ENCODE data around the gene KRT39.
"Not testable (repeated sequence)": the region's sequence is repeated elsewhere in the genome, so short reads cannot be mapped to it uniquely, and the experiment has no call there.

The KRT39 gene

DNA sequence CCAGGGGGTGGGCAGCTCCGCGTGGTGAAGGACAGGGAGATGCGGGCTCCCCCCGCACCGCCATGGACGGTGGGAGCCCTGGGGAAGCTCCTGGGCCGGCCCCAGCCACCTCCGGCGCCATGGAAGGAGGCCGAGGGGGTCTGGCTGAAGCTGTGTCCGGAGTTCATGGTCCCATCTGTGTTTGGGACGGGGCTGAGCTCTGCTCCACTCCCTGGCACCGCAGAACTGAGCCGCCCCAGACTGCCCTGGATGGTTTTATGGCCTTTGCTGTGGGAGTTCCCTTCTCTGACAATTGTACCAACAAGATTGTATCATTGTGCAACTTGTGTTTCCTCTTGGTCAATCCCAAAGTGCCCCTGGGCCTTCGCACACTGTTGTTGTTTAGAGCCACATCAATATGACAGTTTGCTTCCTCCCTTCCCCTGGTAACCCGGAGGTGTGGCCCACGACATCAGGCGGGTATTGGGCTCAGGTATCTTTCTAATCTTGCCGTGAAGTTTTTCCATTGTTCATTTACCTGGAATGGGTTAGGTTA is 30.2 kb downstream of the KRT39 start:
- DNase-seq (ENCODE audit: insufficient read length, low spot score), result no peak
- TF ChIP-seq, protein P1, sequence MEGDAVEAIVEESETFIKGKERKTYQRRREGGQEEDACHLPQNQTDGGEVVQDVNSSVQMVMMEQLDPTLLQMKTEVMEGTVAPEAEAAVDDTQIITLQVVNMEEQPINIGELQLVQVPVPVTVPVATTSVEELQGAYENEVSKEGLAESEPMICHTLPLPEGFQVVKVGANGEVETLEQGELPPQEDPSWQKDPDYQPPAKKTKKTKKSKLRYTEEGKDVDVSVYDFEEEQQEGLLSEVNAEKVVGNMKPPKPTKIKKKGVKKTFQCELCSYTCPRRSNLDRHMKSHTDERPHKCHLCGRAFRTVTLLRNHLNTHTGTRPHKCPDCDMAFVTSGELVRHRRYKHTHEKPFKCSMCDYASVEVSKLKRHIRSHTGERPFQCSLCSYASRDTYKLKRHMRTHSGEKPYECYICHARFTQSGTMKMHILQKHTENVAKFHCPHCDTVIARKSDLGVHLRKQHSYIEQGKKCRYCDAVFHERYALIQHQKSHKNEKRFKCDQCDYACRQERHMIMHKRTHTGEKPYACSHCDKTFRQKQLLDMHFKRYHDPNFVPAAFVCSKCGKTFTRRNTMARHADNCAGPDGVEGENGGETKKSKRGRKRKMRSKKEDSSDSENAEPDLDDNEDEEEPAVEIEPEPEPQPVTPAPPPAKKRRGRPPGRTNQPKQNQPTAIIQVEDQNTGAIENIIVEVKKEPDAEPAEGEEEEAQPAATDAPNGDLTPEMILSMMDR (IDR thresholded peaks at IDR 0.05; ENCODE audit: insufficient read depth, missing control alignments), result no peak
- FAIRE-seq, result no peak

GRCh38 chr17:40935624-40936023 is 31.1 kb downstream of the KRT39 start:
- DNase-seq (ENCODE audit: insufficient read length, low spot score) (no peak), FAIRE-seq (no peak)
- TF ChIP-seq, protein P1 (IDR thresholded peaks at IDR 0.05; ENCODE audit: insufficient read depth, missing control alignments), result no peak

DNA sequence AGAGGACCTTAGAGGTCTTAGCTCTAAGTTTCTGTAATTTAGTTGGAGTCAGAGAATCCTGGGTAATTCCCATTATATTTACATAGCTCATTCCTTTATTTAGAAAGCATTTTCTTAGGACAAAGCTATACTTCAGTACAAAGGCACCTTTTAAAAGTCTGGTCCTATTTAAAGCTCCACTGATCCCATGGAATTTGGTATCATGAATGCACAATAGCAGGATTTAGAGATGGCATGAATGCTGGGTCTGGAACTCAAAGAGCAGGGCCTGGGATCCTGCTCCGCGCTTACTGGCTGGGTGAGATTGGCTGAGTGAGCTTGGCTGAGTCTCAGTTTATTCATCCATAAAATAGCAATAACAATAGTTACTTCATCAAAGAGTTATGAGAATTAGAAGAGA is 34.1 kb downstream of the KRT39 start:
- DNase-seq (ENCODE audit: insufficient read length, low spot score), result no peak
- no peak for FAIRE-seq

DNA sequence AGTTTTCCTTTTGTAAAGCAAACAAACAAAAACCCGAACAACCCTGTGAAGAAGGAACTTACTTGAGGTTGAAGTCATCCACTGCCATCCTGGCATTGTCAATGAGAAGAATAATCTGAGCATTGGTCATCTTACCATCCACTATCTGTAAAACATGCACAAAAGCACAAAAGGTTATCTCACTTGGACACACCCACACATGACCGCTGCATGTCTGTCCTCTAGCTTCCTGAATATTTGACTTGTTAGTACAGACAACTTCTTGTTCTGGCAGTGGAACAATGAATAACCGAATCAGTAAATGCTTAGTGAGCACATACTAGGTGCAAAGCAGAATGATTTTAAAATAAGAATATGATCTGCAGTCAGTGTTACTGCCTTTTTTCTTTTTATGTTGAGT is 35.4 kb downstream of the KRT39 start:
- TF ChIP-seq, protein P1 (IDR thresholded peaks at IDR 0.05; ENCODE audit: insufficient read depth, missing control alignments), result no peak
- FAIRE-seq, result no peak
- DNase-seq (ENCODE audit: insufficient read length, low spot score), result no peak

More for the DNA sequence above, 34.1 kb downstream of the KRT39 start:
- TF ChIP-seq, protein P1 (IDR thresholded peaks at IDR 0.05; ENCODE audit: insufficient read depth, missing control alignments), result no peak

DNA sequence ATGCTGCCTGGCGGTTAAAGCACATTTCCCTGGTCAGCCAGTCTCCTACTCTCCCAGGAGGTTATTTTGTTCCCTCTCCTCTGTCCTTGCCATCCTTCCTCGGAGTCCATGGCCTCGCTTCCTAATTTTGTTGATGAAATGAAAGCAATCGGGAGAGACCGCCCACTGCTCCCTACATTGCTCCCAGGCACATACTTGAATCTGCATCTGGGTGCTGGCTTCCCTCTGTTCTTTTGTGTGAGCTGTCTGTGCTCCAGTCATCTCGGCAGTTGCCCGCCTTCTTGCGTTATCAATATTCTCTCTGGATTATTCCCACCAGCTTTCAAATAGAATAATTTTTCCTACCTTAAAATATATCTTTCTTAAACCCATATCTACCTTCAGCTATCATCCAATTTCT is 40.4 kb downstream of the KRT39 start:
- no peak for FAIRE-seq
- DNase-seq (ENCODE audit: insufficient read length, low spot score), result no peak
- TF ChIP-seq, protein P1 (IDR thresholded peaks at IDR 0.05; ENCODE audit: insufficient read depth, missing control alignments), result no peak

GRCh38 chr17:40922239-40922638 is 44.5 kb downstream of the KRT39 start:
- TF ChIP-seq, protein P1 (IDR thresholded peaks at IDR 0.05; ENCODE audit: insufficient read depth, missing control alignments), result no peak
- FAIRE-seq (no peak), DNase-seq (ENCODE audit: insufficient read length, low spot score) (no peak)

DNA sequence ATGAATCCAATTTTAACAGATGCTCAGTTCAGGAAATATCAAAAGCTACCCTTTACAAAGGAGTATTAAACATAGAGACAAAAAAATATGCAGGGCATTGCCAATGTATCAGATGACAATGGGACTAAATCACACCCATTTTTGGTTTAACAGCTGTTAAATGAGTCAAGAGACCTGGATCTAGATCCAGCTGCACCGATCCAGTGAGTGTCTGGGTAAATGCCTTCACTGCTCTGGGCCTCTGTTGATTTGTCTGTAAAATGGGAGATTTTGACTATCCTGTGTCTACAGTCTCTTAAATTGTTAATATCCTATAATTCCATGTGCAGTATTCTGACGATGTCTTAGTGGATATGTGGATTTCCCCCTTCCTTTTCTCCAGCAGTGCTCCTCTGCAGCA is 45.7 kb downstream of the KRT39 start:
- TF ChIP-seq, protein P1 (IDR thresholded peaks at IDR 0.05; ENCODE audit: insufficient read depth, missing control alignments), result no peak
- DNase-seq (ENCODE audit: insufficient read length, low spot score) (no peak), FAIRE-seq (no peak)

GRCh38 chr17:40917116-40917515 is 49.6 kb downstream of the KRT39 start:
- not testable (repeated sequence) for DNase-seq (ENCODE audit: insufficient read length, low spot score); FAIRE-seq

Measured in D721Med (cell line).